H1 (cell line): ENCODE data around the gene LDLRAP1. TPM values are rescaled to one million over a fixed set of nuclear protein-coding genes. Genes with fewer than 3 reads are reported as not detected.

ENCODE experiments used
- CTCF ChIA-PET: fragments of 300-600 bp; sonication (Branson Sonifier 250); formaldehyde crosslinking; loops from one replicate; lab custom pipeline; 2021; ENCODE audit not compliant: partially characterized antibody; lab: Charles Lee
- POLR2A ChIA-PET: fragments of 300-600 bp; sonication (Branson Sonifier 250); formaldehyde crosslinking; loops from one replicate; lab custom pipeline; 2021; ENCODE audit warnings: inconsistent platforms; ENCODE audit not compliant: partially characterized antibody; lab: Charles Lee
- DNase-seq, 2 experiments: peaks; one replicate each; pipeline versions ENCODE4 v3.0.0 to v3.0.0-alpha.2; 2010 to 2022; ENCODE audit warnings: low spot score in 2 of 2, low read depth in 1 of 2, mixed read lengths in 1 of 2
- FAIRE-seq: peaks from 2 replicates; lab custom pipeline; 2011; peaks lifted over from hg19 to GRCh38; lab: Jason Lieb, UNC
- H2AFZ ChIP-seq: 2 replicates; pipeline ENCODE4 v1.8.1; 2012; ENCODE audit warnings: low read length, inconsistent platforms
- H2AK5ac ChIP-seq: 2 replicates; pipeline ENCODE4 v1.6.1; 2013; ENCODE audit warnings: low read depth, low read length
- H2BK120ac ChIP-seq: replicated peaks from 2 replicates; pipeline ENCODE3; 2013; ENCODE audit warnings: low read depth, low read length, inconsistent platforms
- H2BK12ac ChIP-seq: 2 replicates; pipeline ENCODE4 v1.6.1; 2013; ENCODE audit warnings: low read depth, low read length
- H2BK15ac ChIP-seq: 2 replicates; pipeline ENCODE4 v1.6.1; 2013; ENCODE audit warnings: low read length
- H2BK20ac ChIP-seq: 2 replicates; pipeline ENCODE4 v1.6.1; 2013; ENCODE audit warnings: low read length
- H2BK5ac ChIP-seq: 2 replicates; pipeline ENCODE4 v1.6.1; 2013; ENCODE audit warnings: low read depth, low read length
- H3K14ac ChIP-seq: 2 replicates; pipeline ENCODE4 v1.6.1; 2013; ENCODE audit warnings: inconsistent platforms; ENCODE audit not compliant: insufficient read length
- H3K18ac ChIP-seq: 2 replicates; pipeline ENCODE4 v1.6.1; 2013; ENCODE audit warnings: low read length; ENCODE audit errors: extremely low read depth
- H3K23ac ChIP-seq: 2 replicates; pipeline ENCODE4 v1.6.1; 2013; ENCODE audit warnings: inconsistent platforms; ENCODE audit not compliant: insufficient read length
- H3K23me2 ChIP-seq: 2 replicates; pipeline ENCODE4 v1.6.1; 2013; ENCODE audit warnings: low read depth, low read length
- H3K27ac ChIP-seq: 2 replicates; pipeline ENCODE4 v1.6.1; 2011; ENCODE audit warnings: low read depth, low read length, inconsistent platforms
- H3K27me3 ChIP-seq, 4 experiments: replicated peaks in 1 of 4; 1 replicate in 1 of 4; 2 replicates in 3 of 4; pipeline versions ENCODE4 v1.6.1 to v1.8.1; 2011 to 2013; ENCODE audit warnings: low read length in 3 of 4, mild to moderate bottlenecking in 3 of 4, inconsistent platforms in 2 of 4, mixed read lengths in 2 of 4, moderate library complexity in 1 of 4; ENCODE audit not compliant: control insufficient read depth in 3 of 4, insufficient read depth in 3 of 4; ENCODE audit errors: extremely low read depth in 1 of 4
- H3K36me3 ChIP-seq, 4 experiments: 2 replicates each; pipeline versions ENCODE4 v1.6.1 to v1.8.1; 2011 to 2013; ENCODE audit warnings: mild to moderate bottlenecking in 4 of 4, low read length in 3 of 4, moderate library complexity in 2 of 4, control low read depth in 1 of 4, inconsistent platforms in 1 of 4; ENCODE audit not compliant: insufficient read depth in 4 of 4, control insufficient read depth in 2 of 4
- H3K4ac ChIP-seq: replicated peaks from 2 replicates; pipeline ENCODE3; 2013; ENCODE audit warnings: low read length, low read depth, mixed read lengths, inconsistent platforms; ENCODE audit not compliant: insufficient read length
- H3K4me1 ChIP-seq, 4 experiments: replicated peaks in 1 of 4; 1 replicate in 1 of 4; 2 replicates in 3 of 4; pipeline versions ENCODE4 v1.6.1 to v1.8.1; 2011 to 2013; ENCODE audit warnings: low read length in 3 of 4, inconsistent platforms in 2 of 4, mixed read lengths in 1 of 4; ENCODE audit not compliant: insufficient read depth in 4 of 4, control insufficient read depth in 3 of 4
- H3K4me2 ChIP-seq, 2 experiments: 2 replicates each; pipeline versions ENCODE4 v1.6.1 to v1.8.1; 2011 to 2013; ENCODE audit warnings: low read depth in 2 of 2, low read length in 2 of 2, control low read depth in 1 of 2, inconsistent platforms in 1 of 2, mild to moderate bottlenecking in 1 of 2; ENCODE audit not compliant: insufficient read depth in 1 of 2
- H3K4me3 ChIP-seq, 4 experiments: fragments of 200-600, 300-600 bp in 1 of 4; sonication (generic), shearing (Covaris generic), sonication (Bioruptor Twin) in 1 of 4; 2 replicates each; pipeline versions ENCODE4 v1.5.1 to v1.8.1; 2011 to 2016; ENCODE audit warnings: low read length in 4 of 4, low read depth in 3 of 4, control low read depth in 2 of 4, inconsistent platforms in 2 of 4, mild to moderate bottlenecking in 2 of 4, mixed read lengths in 1 of 4, moderate library complexity in 1 of 4; ENCODE audit not compliant: insufficient read depth in 2 of 4; ENCODE audit errors: extremely low read depth in 1 of 4
- H3K56ac ChIP-seq: replicated peaks from 2 replicates; pipeline ENCODE3; 2013; ENCODE audit warnings: low read depth, mild to moderate bottlenecking, mixed read lengths, low read length, inconsistent platforms; ENCODE audit not compliant: insufficient read length
- H3K79me1 ChIP-seq: 2 replicates; pipeline ENCODE4 v1.6.1; 2013; ENCODE audit warnings: low read depth, low read length, control low read depth
- H3K79me2 ChIP-seq, 2 experiments: 2 replicates each; pipeline versions ENCODE4 v1.6.1 to v1.8.1; 2012 to 2013; ENCODE audit warnings: low read length in 2 of 2, mild to moderate bottlenecking in 2 of 2, inconsistent platforms in 1 of 2; ENCODE audit not compliant: insufficient read depth in 2 of 2, control insufficient read depth in 1 of 2
- H3K9ac ChIP-seq, 4 experiments: replicated peaks in 1 of 4; 1 replicate in 1 of 4; 2 replicates in 3 of 4; pipeline versions ENCODE4 v1.6.1 to v1.8.1; 2011 to 2013; ENCODE audit warnings: low read depth in 3 of 4, low read length in 3 of 4, control low read depth in 2 of 4, mild to moderate bottlenecking in 2 of 4, moderate library complexity in 2 of 4, inconsistent platforms in 1 of 4; ENCODE audit errors: extremely low read depth in 1 of 4
- H3K9me3 ChIP-seq, 2 experiments: 2 replicates each; pipeline versions ENCODE4 v1.6.1 to v1.8.1; 2012 to 2013; ENCODE audit warnings: mild to moderate bottlenecking in 2 of 2, moderate library complexity in 2 of 2, control low read depth in 1 of 2, inconsistent platforms in 1 of 2, low read depth in 1 of 2, low read length in 1 of 2, mixed read lengths in 1 of 2; ENCODE audit not compliant: insufficient read depth in 2 of 2
- H4K20me1 ChIP-seq, 2 experiments: replicated peaks in 1 of 2; 2 replicates each; pipeline versions ENCODE3 to v1.8.1; 2011 to 2013; ENCODE audit warnings: inconsistent platforms in 2 of 2, low read length in 2 of 2, mild to moderate bottlenecking in 1 of 2; ENCODE audit not compliant: insufficient read depth in 2 of 2, control insufficient read depth in 1 of 2
- H4K5ac ChIP-seq: 2 replicates; pipeline ENCODE4 v1.6.1; 2013; ENCODE audit warnings: low read length, low read depth, mixed read lengths, inconsistent platforms; ENCODE audit not compliant: insufficient read length
- H4K8ac ChIP-seq: 2 replicates; pipeline ENCODE4 v1.8.0; 2013; ENCODE audit warnings: mild to moderate bottlenecking, moderate library complexity, low read length, inconsistent platforms; ENCODE audit not compliant: insufficient read depth; ENCODE audit errors: extremely low read depth
- H4K91ac ChIP-seq: replicated peaks from 2 replicates; pipeline ENCODE3; 2013; ENCODE audit warnings: low read length, mixed read lengths, inconsistent platforms; ENCODE audit not compliant: insufficient read length
- CHD1 ChIP-seq: IDR thresholded peaks from 2 replicates; pipeline ENCODE4 v1.6.1; 2012; ENCODE audit warnings: low read depth, low read length, improper control_type of control experiment
- CHD2 ChIP-seq: IDR thresholded peaks from 2 replicates; pipeline ENCODE4 v1.6.1; 2012; ENCODE audit warnings: low read length, improper control_type of control experiment
- CTBP2 ChIP-seq: IDR thresholded peaks from 2 replicates; pipeline ENCODE4 v1.7.0; 2011; ENCODE audit warnings: borderline replicate concordance, mild to moderate bottlenecking, moderate library complexity, mixed read lengths, low read length; ENCODE audit not compliant: insufficient read depth, insufficient read length
- EP300 ChIP-seq, 2 experiments: IDR thresholded peaks; 1 replicate in 1 of 2; 2 replicates in 1 of 2; pipeline ENCODE4 v1.6.1; 2011 to 2012; ENCODE audit warnings: low read depth in 2 of 2, low read length in 2 of 2, mild to moderate bottlenecking in 2 of 2, borderline replicate concordance in 1 of 2, inconsistent platforms in 1 of 2, moderate library complexity in 1 of 2
- HDAC6 ChIP-seq: IDR thresholded peaks from one replicate; pipeline ENCODE4 v1.7.1; 2012; ENCODE audit warnings: low read depth, mild to moderate bottlenecking, inconsistent platforms, low read length, moderate library complexity
- KDM1A ChIP-seq: fragments of 200-600, 300-600 bp; sonication (generic); IDR thresholded peaks from 2 replicates; pipeline ENCODE4 v1.7.1; 2016; ENCODE audit warnings: mild to moderate bottlenecking, low read length, borderline replicate concordance
- NRF1 ChIP-seq: IDR thresholded peaks from 2 replicates; pipeline ENCODE4 v1.6.1; 2011; ENCODE audit warnings: mild to moderate bottlenecking, low read depth, low read length, improper control_type of control experiment
- SP1 ChIP-seq: IDR thresholded peaks from 2 replicates; pipeline ENCODE4 v1.6.1; 2011; ENCODE audit warnings: low read depth, low read length
- WGBS, 2 experiments: shearing (Covaris generic) in 1 of 2; methylation state at CpG; one replicate each; pipeline versions ENCODE4 v1.1.6 to v1.1.7; 2013 to 2015; ENCODE audit warnings: low lambda C conversion rate in 2 of 2, mixed read lengths in 2 of 2, inconsistent platforms in 1 of 2, low coverage in 1 of 2, missing lambda C conversion rate in 1 of 2; ENCODE audit not compliant: insufficient replicate concordance in 2 of 2, insufficient coverage in 1 of 2, insufficient read length in 1 of 2; ENCODE audit errors: extremely low coverage in 1 of 2, missing lambda C conversion rate in 1 of 2; 5-methylcytosine and 5-hydroxymethylcytosine counted together
- polyA plus RNA-seq, 7 experiments: library from polyadenylated mRNA; depleted of rRNA in 3 of 7; stranded (reverse) in 5 of 7; unstranded in 2 of 7; fragments of >200 nt in 5 of 7; fragments of 200-250 nt in 2 of 7; gene quantifications; 1 replicate in 5 of 7; 2 replicates in 1 of 7; 4 replicates in 1 of 7; pipeline versions ENCODE4 v1.2.1 to v1.2.3, GENCODE V29; 2011 to 2013; ENCODE audit warnings: missing spikeins in 2 of 7, mixed read lengths in 2 of 7
- total RNA-seq: library from RNA; stranded (reverse); fragmentation: NEBNext Ultra II Directional; extraction: Animal tissue kit (Norgen Biotek cat#: 25700); gene quantifications from 2 replicates; pipeline ENCODE4 v1.2.1, GENCODE V29; 2021

Gene LDLRAP1
- total and polyA plus RNA-seq, 2 of the 8 experiments (the other 6 are each of a cell fraction or from before 2014, with no cell fraction given) = 12.8 to 13.2 TPM

DNA sequence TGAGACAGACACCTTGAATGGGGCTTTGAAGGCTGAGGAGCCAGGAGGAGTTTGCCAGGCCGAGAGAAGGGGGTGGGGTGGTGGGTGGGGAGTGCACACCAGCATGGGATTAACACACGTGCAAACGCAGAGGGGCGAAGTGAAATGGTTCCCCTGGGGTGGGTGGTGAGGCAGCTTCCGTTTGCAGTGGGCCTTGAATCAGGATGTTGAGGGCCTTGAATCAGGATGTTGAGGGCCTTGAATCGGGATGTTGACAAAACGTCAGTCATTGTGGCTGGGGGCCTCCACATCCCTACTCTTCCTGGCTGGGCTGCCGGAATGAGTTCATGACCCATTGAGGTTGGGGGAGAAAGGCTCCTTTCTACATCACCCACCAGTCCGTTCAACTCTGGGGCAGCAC, 16.6 kb downstream of the LDLRAP1 start:
- Histone ChIP-seq H3K4ac (no peak overlapping the region), H3K14ac (no peak overlapping the region), H2AFZ (no peak overlapping the region), H3K79me2 (no peaks in the 10 kb centered on the region), H3K79me1 (0 out of 2 replicates have a peak, but pooled peaks cover under 1% of the 10 kb centered on the region), H3K9ac (no peak overlapping the region), H3K4me3 (no peak overlapping the region), H4K91ac (no peak overlapping the region), H3K4me1 (0 out of 7 replicates have a peak, but pooled peaks cover 0 to 3% (median 0%) of the 10 kb centered on the region in 4 experiments), H2BK5ac (no peak overlapping the region; the same call in 1 of the 2 replicates), H3K18ac (no peak overlapping the region), H3K56ac (no peak overlapping the region), H4K5ac (no peak overlapping the region), H2BK20ac (no peak overlapping the region), H3K9me3 (no peaks in the 10 kb centered on the region), H4K8ac (no peak overlapping the region), H3K27ac (no peak overlapping the region), H4K20me1 (no peaks in the 10 kb centered on the region), H2BK120ac (no peak overlapping the region), H3K23ac (no peak overlapping the region), H3K27me3 (no peaks in the 10 kb centered on the region), H2BK12ac (no peak overlapping the region), H3K36me3 (no peaks in the 10 kb centered on the region), H2BK15ac (no peak overlapping the region), H3K23me2 (no peaks in the 10 kb centered on the region), H3K4me2 (no peak overlapping the region), H2AK5ac (no peak overlapping the region)
- TF ChIP-seq KDM1A = no peak
- TF ChIP-seq SP1 = no peak
- TF ChIP-seq CHD2 = no peak
- no peak for TF ChIP-seq NRF1
- TF ChIP-seq CTBP2 = no peak
- TF ChIP-seq HDAC6 = no peak
- no peak for TF ChIP-seq CHD1
- TF ChIP-seq EP300 (IDR thresholded peaks at IDR 0.05; ENCODE audit: borderline replicate concordance in 1 of 2, low read depth in 2 of 2, low read length in 2 of 2) = no peak
- FAIRE-seq = no peak
- POLR2A ChIA-PET = no interaction called here
- no peak for DNase-seq
- CTCF ChIA-PET = interaction anchor here (9.3 kb wide), 1 partner anchor 12 kb away, joined by 72 read pairs; no protein-coding TSS in a partner anchor
- WGBS, 2 experiments = 80% methylated on average over 8 of the region's 9 CpGs; no CpG with 5 or more reads in 1 of the 2 experiments
